SH-SY5Y (cell line): ENCODE results near the gene NSF.

Experiments used
- GATA2 ChIP-seq: IDR thresholded peaks from 2 replicates; pipeline ENCODE4 v1.6.1; 2011; ENCODE audit warnings: mild to moderate bottlenecking, low read depth, low read length
- GATA3 ChIP-seq: IDR thresholded peaks from 2 replicates; pipeline ENCODE4 v1.6.1; 2011; ENCODE audit warnings: low read depth, mild to moderate bottlenecking, low read length, moderate library complexity

Gene NSF

DNA sequence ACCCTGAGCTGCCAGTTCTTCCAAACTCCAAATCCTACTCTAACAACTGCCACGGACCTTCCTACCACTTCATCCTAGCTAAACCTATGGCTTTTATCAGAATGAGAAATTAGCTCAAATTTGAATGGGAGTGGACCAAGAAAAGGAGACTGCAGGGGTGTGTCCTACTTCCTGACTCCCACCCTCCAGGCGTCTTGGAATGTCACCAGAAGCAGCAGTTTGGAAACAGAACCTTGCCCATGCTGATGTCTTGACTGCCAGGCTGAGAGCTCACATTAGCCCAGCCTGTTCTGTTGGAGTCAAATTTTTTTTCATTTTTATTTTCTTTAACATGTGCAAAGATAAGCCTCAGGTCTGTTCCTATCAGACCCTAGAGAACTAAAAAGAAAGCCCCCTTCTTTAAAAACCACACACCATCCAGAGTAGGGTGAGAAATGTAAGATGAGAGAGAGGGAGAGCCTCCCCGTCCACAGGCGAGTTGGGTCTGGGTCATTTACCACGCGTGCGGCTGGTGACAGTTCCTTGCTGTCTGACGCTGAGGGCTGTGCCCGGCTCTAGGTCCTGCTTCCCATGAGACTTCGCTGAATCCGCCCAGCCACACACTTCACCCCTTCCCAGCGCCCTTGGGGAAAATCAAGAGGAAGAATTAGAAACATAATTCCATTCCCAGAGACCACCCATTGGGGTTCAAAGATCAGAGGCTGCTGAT, 173.7 kb downstream of the NSF start:
- no peak for TF ChIP-seq GATA3

DNA sequence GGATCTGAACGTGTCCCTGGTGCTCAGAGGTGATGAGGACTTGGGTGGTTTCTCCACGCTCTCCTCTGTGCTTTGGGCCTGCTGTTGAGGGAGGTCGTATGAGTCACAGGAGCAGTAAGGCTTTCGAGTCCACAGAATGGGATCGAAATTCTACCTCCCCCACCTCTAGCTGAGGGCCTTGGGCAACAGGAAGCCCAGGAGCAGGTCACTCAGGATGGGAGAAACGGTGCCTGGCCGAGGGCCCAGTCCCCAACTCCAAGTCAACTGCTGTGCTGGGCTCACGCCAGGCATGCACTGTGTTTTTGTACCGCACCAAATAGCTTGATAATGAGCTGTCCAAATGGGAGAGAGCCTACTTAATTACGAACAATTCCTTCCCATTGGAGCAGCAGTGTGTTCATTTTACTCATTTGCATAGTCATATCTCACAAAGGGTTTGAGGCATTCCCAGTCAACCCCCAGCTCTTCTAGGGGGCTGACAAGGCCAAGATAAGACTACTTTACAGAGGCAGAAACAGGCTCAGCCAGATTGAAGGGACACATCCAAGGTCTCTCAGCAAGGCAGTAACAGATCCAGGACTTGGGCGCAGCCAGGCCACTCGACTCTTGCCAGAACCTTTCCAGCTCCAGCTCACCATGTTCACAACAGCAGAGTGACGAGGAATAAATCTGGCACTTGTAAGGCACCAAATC, 174.4 kb downstream of the NSF start:
- TF ChIP-seq GATA2 (no peak), GATA3 (no peak)

DNA sequence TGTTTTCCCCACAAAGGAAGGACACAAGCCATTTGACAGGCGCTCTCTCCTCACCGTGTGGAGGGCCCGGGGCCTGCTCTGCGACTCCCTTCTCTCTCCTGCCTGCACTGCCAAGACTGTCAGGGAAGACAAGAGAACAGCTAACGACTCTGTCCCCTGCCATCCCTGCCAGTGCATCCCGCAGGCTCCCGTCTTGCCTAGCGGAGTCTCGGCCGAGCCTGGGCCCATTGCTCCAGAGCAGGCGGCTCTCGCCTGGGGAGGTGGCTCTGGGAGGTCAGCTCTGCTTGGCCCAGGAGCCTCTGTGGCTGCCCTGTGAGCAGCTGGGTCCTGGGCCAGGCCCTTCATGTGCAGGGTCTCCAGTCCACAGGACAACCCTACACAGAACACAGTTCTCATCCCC, 175.0 kb downstream of the NSF start:
- TF ChIP-seq GATA3, result no peak
- no peak for TF ChIP-seq GATA2

DNA sequence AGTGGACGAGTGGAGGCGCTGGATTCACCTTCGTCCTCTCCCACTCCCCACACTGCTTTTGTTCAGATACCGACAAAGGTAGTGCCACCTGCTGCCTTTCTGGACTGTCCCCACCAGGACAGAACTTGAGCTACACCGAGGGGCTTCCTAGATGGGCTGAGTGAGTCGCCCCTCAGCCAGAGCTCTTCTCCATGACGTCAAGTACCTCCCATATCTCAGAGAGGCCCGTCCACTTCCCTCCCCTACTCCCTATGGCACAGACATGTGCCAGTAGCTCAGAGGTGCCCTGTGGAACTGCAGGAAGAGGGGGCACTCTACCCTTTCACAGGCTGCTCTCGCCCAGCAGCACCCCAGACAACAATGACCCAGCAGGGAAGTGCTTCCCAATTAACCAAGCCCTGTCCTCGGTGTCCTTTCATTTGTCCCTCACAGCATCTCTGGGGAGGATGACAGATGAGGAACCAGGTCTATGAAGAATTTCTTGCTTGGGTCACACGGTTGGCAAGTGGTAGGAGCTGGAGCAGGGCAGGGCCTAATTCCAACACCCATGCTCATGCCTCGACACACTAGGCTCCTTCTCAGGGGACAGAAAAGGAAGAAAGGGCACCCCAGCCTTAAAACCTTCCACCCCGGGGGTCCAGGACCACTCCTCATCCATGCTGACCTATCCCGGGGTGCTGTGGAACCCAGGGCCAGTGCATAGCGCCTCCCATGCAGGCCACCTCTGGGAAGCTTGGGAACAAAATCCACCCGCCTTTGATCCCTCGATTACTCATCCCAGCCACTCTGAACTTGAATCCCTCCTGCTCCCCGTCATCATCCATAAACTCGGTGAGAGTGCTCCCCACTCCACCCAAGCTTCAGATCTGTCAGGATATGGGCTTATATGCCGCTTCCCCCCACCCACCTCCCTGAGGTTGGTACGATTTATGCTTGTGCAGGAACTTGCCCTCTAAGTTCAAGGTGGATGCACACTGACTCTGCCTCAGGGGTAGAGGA, 176.3 kb downstream of the NSF start:
- TF ChIP-seq GATA3 (no peak), GATA2 (no peak)

DNA sequence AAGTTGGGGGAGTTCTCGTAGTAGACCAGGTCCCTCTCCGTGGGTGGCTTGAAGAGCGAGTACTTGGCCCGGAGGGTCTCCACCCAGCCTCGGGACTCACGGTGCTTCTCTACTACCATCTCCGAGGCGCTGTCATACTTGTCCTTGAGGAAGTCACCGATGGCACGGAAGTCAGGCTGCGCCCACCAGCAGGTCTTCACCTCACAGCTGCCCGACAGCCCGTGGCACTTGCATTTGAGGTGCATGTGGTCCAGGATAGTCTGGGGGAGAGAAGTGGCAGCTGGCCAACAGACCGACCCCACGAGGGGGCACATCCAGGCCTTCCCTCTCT, 178.0 kb downstream of the NSF start:
- TF ChIP-seq GATA2 (no peak), GATA3 (no peak)

DNA sequence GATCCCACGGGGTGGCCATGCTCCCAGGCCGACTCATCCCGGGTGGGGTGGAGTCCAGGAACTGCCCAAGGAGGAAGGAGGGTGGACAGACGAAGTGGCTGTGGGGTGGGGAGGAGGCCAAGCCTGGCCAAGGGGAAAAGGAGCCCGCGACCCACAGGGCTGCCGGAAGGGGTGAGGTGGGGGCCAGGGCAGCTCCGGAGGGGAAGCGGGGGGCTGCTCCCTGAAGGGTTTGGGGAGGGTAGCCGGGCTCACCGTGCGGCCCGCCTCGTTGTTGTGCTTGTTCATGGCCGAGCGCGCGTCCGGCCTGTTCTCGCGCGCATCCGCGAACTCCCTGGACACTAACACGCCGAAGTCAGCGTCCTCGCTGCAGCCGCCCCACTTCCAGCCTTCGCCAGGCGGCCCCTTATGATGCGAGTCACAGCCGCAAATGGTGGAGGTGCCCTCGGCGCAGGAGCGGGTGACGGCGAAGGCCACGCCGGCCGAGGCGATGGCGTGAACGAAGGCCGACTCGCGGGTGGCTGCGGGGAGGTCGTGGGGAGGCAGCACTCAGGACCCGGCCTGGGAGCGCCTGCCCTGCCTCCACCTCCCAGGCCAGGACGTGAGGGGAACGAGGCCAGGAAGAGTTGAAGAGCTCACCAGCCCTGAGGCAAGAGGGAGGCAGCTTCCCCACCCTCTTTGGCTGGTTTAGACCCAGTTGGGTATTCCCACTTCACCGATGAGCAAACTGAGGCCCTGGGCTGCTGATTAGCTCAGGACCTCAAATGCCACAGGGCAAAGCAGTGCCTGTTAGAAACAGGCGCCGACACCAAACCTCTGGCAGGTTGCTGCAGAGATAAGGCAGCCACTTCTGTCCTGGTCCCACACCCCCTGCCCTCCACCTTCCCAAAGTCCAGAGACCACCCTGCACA, 179.3 kb downstream of the NSF start:
- TF ChIP-seq GATA3, result no peak
- TF ChIP-seq GATA2, result no peak

DNA sequence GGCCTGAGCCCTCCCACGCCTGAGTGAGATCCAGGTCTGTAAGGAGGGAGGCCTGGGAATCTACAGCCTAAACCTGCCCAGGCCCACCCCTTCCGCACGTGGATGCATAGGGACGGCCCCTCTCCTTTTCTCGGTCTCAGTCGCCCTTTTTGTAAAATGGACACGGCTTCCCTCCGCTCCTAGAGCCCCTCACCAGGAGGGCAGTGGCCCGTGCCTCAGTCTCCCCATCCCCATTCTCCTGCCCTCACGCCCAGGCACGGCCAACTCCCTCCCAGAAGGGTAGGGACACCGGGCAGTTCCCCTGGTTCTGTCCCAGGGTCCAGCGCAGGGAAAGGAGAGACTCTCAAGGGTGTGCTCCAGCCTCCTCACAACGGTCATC, 180.0 kb downstream of the NSF start:
- TF ChIP-seq GATA2 (no peak), GATA3 (no peak)

DNA sequence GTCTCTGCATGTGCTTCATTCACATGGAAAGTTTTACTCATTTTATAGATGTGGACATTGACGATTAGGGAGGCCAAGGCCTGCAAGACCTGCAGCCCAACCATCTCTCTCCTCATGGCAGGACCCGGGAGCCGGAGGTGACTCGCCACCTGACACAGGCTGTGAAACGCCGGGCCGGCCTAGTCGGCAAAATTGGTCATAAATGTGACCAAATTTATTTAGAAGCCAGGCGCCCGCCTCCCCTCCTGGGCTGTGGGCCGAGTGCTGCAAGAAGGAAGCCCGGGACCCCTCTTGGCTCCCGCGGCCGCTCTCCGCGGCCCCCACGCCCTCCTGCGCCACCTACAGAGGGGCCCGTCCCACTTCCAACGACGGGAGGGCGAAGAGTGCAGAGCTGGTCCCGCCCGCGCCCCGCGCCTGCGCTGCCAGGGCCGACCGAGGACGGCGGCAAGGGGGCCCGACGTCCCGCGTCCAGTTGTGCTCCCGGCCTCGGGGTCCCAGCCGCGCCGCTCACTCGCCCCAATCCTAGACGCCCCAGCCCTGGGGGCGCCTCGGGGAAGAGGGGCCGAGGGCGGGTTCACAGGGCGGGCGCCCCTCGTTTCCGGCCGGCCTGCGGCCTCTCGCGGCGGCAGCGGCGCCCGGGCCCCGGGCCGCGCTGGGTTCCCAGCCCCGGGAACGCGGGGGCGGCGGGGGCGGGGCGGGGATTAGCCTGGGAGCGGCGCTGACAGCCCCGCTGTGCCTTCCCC, 180.5 kb downstream of the NSF start:
- no peak for TF ChIP-seq GATA2
- TF ChIP-seq GATA3, result no peak

DNA sequence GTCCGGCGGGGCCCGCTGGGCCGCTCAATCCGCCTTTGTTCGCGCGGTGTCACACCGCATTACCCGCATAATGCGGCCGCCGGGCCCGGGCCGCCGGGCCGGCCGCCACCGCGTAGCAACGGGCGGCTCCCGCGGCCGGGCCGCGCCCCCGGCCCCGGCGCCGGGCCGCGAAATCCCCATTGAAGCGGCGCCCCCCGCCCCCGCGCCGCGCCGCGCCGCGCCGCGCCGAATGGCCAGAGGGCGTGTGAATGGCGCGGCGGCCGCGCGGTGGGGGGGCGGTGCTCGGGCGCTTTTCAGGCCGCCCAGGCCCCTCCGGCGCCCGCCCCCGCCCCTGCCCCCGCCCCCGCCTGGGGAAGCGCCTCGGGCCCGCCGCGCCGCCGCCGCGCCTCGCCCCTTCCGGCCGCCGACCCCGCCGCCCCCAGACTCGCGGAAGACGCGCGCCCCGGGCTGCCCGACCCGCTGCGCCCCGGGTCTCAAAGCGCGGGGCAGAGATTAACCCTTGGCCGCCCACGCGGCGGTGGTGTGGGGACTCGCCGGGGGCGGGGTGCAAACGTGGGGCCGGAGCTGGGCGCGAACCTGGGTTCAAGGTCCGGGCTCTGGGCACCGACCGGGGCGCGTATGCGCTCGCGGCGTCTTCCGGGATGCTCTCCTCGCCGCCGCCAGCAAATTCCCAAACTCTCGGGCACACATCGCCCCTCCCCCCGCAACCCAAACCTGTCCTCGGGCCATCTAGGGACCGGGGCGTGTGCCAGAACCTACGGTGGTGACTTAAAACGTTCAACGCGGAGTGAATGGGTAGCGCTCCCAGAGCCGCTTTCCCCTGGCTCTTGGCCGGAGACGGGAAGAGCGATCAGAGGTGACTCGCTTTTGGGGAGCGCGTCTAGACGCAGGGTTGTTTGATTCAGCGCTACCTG, 181.3 kb downstream of the NSF start:
- TF ChIP-seq GATA2 (no peak), GATA3 (no peak)

DNA sequence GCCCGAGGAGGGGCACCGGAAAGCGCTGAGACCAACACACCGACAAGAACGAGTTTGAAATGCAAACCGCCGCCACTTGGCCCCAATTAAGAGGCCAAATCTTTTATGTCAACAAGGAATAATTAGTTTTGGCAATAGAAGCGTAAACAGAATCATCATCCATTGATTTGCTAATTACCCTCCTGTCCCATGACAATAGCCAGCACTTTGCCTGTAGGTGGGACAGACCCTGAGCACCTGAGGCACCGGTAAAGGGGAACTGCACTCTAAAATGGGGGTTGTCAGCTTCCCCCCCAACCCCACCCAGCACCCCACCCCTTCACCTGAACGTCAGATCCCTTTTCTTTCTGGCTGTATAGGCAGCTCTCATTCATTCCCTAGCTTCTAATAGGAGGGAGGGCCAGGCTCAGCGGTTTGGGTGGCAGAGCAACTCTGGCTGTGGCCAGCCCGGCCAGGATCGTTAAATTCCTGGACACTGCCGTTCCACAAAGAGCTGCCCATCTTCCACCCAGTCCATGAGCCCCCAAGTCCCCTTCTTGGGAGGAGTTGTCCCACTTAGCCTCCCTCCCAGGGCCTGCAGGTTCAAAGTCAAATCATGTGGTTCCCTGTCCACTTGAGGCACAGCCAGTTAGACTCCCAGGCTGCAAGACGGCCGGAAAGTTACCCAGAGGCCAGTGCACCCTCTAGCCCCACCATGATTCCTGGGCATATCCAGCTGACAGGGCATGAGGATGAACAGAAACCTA, 182.2 kb downstream of the NSF start:
- TF ChIP-seq GATA2, result no peak
- no peak for TF ChIP-seq GATA3

DNA sequence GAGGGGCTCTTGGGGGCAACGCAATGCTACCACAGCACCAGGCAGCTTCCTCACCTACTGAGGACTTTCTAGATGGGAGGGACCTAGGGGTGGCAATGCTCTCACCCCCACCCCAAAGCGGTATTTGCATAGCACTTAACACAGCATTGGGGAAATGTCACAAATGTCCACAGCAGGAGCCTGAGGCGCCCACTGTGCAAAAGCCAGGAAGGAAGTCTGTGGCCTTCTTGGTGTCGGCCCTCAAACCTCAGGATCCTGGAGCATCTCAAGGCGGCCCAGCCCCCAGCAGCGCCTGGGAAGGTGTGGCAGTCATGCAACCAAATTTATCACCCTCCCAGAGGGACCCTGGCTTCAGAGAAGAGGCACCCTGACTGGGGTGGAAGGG, 182.7 kb downstream of the NSF start:
- TF ChIP-seq GATA2 (no peak), GATA3 (no peak)
